Ascending aorta (tissue), 2 donors: ENCODE measurements around the gene PLEKHS1. TPM values are rescaled to one million over a fixed set of nuclear protein-coding genes. Genes with fewer than 3 reads are reported as not detected.

Experiments
- DNase-seq, 2 donors: peaks; one replicate each; pipeline ENCODE4 v3.0.0-alpha.2; 2019; ENCODE audit warnings: low spot score in 2 of 2
- H3K27ac ChIP-seq, 2 donors: fragments of 200-600 bp; sonication (generic); one replicate each; pipeline ENCODE4 v1.5.1; 2016 to 2017; ENCODE audit warnings: mild to moderate bottlenecking in 1 of 2
- H3K27me3 ChIP-seq: fragments of 200-600 bp; sonication (generic); one replicate; pipeline ENCODE4 v1.5.1; 2017
- H3K36me3 ChIP-seq, 2 donors: fragments of 200-600 bp; sonication (generic); one replicate each; pipeline ENCODE4 v1.5.1; 2016
- H3K4me1 ChIP-seq, 2 donors: fragments of 200-600 bp; sonication (generic); one replicate each; pipeline ENCODE4 v1.5.1; 2016 to 2017; ENCODE audit warnings: mild to moderate bottlenecking in 1 of 2
- H3K4me3 ChIP-seq, 2 donors: fragments of 200-600 bp; sonication (generic); one replicate each; pipeline ENCODE4 v1.5.1; 2016 to 2017; ENCODE audit warnings: mild to moderate bottlenecking in 1 of 2
- H3K9me3 ChIP-seq, 2 donors: fragments of 200-600 bp; sonication (generic); one replicate each; pipeline ENCODE4 v1.5.1; 2016
- CTCF ChIP-seq, 3 experiments: fragments of 200-600 bp in 2 of 3; fragments of 450-650 bp in 1 of 3; sonication (generic) in 2 of 3; IDR thresholded peaks; one replicate each; pipeline ENCODE4 v1.5.1; 2016 to 2019; ENCODE audit warnings: antibody characterized with exemption in 3 of 3, mild to moderate bottlenecking in 1 of 3, moderate library complexity in 1 of 3
- intact Hi-C: fragments of 100-400 bp; cut with DNase I; formaldehyde crosslinking; loops from one replicate; pipeline ENCODE4 v1.15.1; 2023
- total RNA-seq: library from RNA; depleted of rRNA; stranded (reverse); fragments of >200 nt; gene quantifications from one replicate; pipeline ENCODE4 v1.1.0, GENCODE V29; 2016

The PLEKHS1 gene
- total RNA-seq, 1 donor from 2014 or later, result not detected

- intact Hi-C loops, result no loop called here
- H3K36me3 ChIP-seq, result peaks cover 8 to 19% of the 10 kb centered on the region in 2 donors
- no peaks in the 10 kb centered on the region for H3K27me3 ChIP-seq
- DNase-seq, result no peak
- TF ChIP-seq CTCF (IDR thresholded peaks at IDR 0.05), result no peak
- H3K4me1 ChIP-seq, result no peaks in the 10 kb centered on the region
- H3K27ac ChIP-seq, result no peak overlapping the region
- H3K9me3 ChIP-seq, result no peaks in the 10 kb centered on the region
- no peak overlapping the region for H3K4me3 ChIP-seq
Observed at GRCh38 chr10:113716109-113716910, 35.2 kb upstream of the PLEKHS1 start.

DNA sequence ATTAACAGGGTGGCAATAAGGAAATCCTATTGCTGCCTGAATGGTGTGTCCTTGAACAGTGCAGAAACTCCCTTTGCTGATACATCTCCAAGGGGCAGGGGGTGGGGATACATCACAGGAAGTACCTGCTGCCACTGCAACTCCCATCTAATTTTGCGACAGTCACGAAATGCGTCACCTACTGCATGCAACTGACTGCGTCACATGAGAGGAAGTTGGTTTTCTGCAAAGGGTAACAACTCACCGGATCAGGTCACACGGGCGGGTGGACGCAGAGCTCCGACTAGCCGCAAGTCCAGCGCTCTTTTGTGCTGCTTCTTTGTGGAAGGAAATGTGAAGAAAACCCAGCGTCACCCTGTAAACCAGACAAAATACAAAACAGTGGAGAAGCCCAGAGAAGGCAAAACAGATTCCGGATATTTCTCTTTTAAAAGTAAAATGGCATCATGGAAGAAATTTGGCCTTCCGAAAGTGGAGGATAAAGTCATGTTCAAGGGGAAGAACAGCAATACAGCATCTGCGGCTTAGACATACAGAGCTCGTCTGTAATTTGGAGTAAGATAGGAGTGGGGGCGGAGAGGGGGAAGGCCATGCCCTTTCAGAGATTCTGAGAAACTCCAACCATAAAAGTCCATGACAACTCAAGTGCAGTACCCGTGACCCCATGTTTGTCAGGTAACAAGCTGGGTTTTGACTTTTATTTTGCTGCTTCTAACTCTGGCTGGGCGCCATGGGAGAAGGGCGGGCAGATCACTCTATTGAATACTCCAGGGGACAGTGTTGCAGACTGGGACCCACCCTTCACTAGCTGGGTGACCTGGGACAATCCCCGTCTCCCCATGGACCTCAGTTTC is 32.3 kb upstream of the PLEKHS1 start:
- H3K36me3 ChIP-seq, result peaks cover 22 to 47% of the 10 kb centered on the region in 2 donors
- H3K27ac ChIP-seq, result no peak overlapping the region
- H3K4me3 ChIP-seq, result no peak overlapping the region
- DNase-seq, result no peak
- H3K4me1 ChIP-seq, result no peaks in the 10 kb centered on the region
- intact Hi-C loops, result no loop called here
- no peaks in the 10 kb centered on the region for H3K27me3 ChIP-seq
- TF ChIP-seq CTCF (IDR thresholded peaks at IDR 0.05), result no peak
- H3K9me3 ChIP-seq, result no peaks in the 10 kb centered on the region

- H3K4me3 ChIP-seq, result no peak overlapping the region
- intact Hi-C loops, result no loop called here
- no peak for DNase-seq
- no peaks in the 10 kb centered on the region for H3K9me3 ChIP-seq
- no peaks in the 10 kb centered on the region for H3K4me1 ChIP-seq
- H3K36me3 ChIP-seq, result peaks cover 27 to 53% of the 10 kb centered on the region in 2 donors
- no peak for TF ChIP-seq CTCF (IDR thresholded peaks at IDR 0.05)
- H3K27me3 ChIP-seq, result no peaks in the 10 kb centered on the region
- H3K27ac ChIP-seq, result no peak overlapping the region
Observed at GRCh38 chr10:113720386-113720785, 31.1 kb upstream of the PLEKHS1 start.

GRCh38 chr10:113732160-113732881 is 19.2 kb upstream of the PLEKHS1 start:
- Histone ChIP-seq H3K36me3 (peaks cover 10 to 33% of the 10 kb centered on the region in 2 donors), H3K4me1 (no peaks in the 10 kb centered on the region), H3K27ac (no peak overlapping the region), H3K27me3 (no peaks in the 10 kb centered on the region), H3K4me3 (no peak overlapping the region), H3K9me3 (no peaks in the 10 kb centered on the region)
- TF ChIP-seq CTCF (IDR thresholded peaks at IDR 0.05), result no peak
- no peak for DNase-seq
- intact Hi-C loops, result no loop called here

GRCh38 chr10:113732966-113733365 is 18.5 kb upstream of the PLEKHS1 start:
- Histone ChIP-seq H3K9me3 (no peaks in the 10 kb centered on the region), H3K27me3 (no peaks in the 10 kb centered on the region), H3K36me3 (peaks cover 10 to 27% of the 10 kb centered on the region in 2 donors), H3K27ac (no peak overlapping the region), H3K4me1 (no peaks in the 10 kb centered on the region), H3K4me3 (no peak overlapping the region)
- no peak for DNase-seq
- no peak for TF ChIP-seq CTCF (IDR thresholded peaks at IDR 0.05)
- intact Hi-C loops, result no loop called here
